Activated CD8-positive, alpha-beta memory T cell treated with anti-CD3 and anti-CD28 coated beads for 36 hours (primary cell): ENCODE measurements around the gene TAF3. TPM values are rescaled to one million over a fixed set of nuclear protein-coding genes. Genes with fewer than 3 reads are reported as not detected.

Experiments used
- CTCF ChIA-PET: fragments of 350-600 bp; sonication (Branson Sonifier 250); formaldehyde crosslinking; loops from one replicate; lab custom pipeline; 2021; ENCODE audit warnings: antibody characterized with exemption; lab: Charles Lee
- POLR2A ChIA-PET: fragments of 350-600 bp; sonication (Branson Sonifier 250); formaldehyde crosslinking; loops from one replicate; lab custom pipeline; 2021; ENCODE audit warnings: antibody characterized with exemption; lab: Charles Lee
- total RNA-seq, 2 experiments: library from RNA; stranded (reverse); gene quantifications; one replicate each; pipeline ENCODE4 v1.2.3, GENCODE V29; 2021

Gene TAF3
- total RNA-seq, 2 experiments from 2014 or later, result 19.4 to 20.3 TPM

DNA sequence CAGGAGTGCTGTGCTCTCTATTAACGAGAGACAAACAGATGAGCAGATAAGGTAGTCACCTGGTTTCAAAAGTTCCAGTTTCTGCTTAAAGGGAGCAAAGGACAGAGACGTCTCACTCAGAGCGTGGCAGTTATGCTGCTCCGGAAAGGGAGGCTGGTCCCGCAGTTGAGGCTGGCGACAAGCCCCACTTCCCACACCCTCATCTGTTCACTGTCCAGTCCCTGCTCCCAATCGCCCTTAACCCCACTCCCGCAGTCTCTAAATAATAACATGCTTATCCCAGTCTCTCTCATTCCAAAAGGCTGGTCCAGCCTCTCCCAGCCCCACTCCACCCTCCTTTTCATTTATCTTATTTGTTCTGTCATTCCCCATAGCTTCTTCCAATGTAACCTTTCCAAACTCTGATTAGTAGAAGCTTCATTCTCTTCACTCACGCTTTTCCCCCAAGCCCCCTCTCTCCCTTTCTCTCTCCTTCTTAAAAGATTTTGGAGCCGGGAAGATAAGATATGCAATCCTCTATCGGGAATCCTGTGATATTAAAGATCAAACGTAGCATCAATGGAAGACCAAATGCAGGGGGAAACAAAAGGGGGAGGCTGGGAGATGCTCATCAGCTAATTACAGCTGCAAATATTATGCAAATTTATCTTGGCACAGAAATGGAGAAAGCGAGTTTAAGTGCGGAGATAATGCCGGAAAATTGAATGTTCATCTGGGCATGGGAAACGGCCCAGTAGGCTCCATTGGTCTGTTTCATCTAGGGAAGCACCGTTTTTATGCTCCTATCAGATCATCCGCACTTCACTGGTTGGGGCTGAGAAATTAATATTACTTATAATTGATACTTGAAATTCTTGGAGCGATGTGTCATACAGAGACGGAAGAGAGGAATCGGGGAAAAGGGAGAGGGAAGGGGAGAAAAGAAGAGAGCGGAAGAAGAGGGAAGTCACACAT, 219.9 kb downstream of the TAF3 start:
- CTCF ChIA-PET, result interaction anchor here (1.1 kb wide), 1 partner anchor 10 kb away, joined by 4 read pairs; no protein-coding TSS in a partner anchor
- POLR2A ChIA-PET, result no interaction called here

DNA sequence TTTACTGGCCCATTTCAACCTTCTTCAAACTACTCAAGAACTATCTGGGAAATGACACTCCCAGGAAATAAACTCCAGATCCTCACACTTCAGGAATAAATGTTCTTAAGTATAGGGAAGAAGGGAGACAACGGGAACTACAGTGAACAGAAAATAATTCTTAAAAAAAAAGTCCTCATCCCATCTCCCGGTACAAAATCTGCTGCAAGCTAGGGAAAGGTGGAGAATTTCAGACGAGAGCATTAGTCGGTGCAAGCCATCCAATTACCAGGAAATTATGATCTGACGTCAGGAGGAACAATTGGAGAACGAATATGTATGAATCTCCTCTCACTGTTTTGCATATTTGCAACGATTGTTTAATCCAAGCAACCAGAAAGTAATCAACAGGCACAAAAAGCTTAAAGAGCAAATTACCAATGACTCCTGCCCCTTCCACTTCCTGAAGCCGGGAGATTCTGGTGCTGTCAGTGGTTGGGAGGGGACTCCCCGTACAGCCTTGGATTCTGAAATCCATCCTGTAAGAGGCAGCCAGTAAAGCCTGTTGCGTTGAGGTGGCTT, 221.1 kb downstream of the TAF3 start:
- ChIA-PET POLR2A (no interaction called here), CTCF (interaction anchor here (0.9 to 1.1 kb wide), 2 partner anchors 9 to 10 kb away, joined by 3 to 4 read pairs; no protein-coding TSS in a partner anchor)

DNA sequence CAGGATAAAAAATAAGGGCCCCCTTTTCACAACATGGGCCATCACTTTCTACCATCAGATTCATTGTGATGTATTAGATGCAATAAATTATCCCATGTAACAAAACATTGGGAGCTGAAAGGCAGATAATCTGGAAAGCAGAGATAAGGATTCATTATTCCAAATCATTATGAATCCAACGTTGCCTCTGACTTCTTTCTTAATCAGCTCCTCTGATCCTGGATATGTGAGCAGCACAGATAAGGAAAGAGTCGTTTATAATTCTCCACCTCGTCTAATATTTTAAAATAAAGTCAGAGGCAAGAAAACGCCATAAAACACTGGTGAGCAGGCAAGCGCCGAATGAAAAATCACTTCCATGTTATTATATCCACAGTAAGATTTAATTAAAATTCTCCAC, 222.3 kb downstream of the TAF3 start:
- ChIA-PET POLR2A (interaction anchor here (0.6 kb wide), 2 partner anchors 9 to 12 kb away, joined by 3 to 4 read pairs; no protein-coding TSS in a partner anchor), CTCF (interaction anchor here (0.9 kb wide), 1 partner anchor 8 kb away, joined by 3 read pairs; no protein-coding TSS in a partner anchor)

DNA sequence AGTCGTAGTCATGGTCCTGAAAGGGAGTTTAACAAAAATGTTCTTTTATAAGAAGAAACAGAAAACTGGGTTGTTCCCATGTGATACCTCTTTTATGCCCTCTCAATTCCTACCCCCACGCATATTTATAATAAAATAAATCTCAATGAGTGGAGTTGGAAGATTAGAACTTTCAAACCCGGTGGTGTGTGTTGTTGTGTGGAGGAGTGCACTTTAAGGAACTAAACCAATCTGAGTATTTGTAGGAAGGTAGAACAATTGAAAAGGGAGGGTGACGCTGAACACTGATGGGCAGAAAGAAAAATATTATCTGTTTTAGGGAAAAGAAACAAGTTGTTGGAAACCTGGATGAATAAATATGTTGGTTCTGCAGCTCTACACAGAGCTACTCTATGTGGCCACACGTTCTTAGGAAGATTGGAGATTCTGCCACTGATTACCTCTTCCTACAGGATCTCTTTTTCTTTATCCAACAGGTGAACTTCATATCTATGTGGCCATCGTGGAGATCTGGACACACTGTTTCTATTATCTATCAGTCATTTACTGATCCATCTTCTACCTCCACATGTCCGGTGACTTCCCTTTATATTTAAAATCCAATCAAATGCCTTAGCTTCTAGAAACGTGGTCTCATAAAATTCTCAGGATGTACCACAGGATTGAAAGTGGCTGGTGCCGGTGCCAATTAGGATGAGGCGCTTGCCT, 223.1 kb downstream of the TAF3 start:
- ChIA-PET CTCF (no interaction called here), POLR2A (no interaction called here)

DNA sequence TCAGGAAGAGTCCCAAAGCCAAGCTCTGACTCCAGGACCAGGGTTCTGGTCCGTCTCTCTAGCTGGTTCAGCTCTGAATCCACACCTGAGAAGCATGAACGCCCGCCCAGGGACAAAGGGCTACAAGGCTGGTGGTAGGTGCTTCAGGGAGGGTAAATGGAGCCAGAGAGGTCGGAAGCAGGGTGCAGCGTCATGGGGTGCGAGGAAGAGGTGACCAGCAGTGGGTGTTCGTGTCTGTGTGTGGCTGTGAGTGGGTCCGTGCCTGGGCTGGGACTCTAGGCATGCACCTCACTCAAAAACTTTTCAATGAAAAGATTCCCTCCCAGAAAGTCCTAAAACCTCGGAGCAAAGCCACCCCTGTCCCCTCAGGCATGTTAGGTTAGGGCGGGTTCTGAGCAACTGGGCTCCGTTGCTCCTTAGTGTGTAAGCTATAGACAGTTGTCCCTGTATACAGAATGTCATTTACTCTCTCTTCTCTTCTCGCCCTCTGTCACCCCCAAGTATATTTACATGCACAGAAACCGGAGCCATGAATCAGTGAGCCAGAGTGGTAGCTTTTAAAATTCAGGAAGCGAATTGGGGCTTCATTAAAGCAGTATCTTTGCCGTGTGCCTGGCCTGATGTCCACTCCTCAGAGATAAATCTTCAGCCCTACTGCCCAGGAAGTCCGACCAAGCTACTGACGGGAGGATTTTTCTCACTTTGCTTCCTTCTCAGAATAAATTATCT, 223.9 kb downstream of the TAF3 start:
- POLR2A ChIA-PET, result no interaction called here
- CTCF ChIA-PET, result interaction anchor here (0.9 kb wide), 1 partner anchor 10 kb away, joined by 3 read pairs; no protein-coding TSS in a partner anchor

DNA sequence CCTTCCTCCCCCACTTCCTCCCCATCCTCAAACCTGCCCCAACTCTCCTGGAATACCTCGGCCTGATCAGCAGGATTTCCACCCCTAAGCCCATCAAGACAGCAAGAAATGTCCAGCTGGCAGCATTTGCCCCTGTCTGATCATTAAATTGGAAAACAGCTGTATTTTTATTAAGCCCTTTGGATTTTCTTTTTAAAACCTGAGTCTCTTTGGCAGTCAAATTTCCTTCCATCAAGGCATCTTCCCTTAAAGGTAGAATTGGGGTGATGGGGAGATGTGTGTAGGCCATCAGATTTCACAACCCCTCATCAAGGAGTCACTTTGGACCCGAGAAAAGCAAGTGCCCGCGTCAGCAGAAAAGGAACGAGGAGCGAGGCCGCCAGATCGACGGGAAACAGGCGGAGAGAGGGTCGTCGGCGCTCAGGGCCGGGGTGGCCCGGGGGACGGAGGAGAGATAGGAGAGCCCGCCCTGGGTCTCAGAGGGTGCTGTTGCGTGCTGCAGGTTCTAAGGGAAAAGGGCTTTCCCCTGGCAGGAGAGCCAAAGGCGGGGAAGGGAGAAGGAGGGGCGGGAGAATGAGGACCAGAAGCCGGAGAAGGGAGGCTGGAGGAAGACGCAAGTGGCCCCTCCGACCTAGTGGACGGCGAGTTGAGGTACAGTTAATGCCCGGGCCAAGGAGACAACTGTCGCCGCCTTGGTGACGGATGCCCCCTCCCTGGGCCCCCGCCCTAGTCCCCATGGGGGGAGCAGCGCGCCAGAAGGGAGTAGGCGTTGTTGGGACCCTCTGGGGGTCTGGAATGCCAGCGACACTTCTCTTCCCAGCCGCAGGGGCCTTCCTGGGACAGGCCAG, 224.6 kb downstream of the TAF3 start:
- CTCF ChIA-PET, result interaction anchor here (0.9 kb wide), 1 partner anchor 9 kb away, joined by 3 read pairs; no protein-coding TSS in a partner anchor
- POLR2A ChIA-PET, result no interaction called here

DNA sequence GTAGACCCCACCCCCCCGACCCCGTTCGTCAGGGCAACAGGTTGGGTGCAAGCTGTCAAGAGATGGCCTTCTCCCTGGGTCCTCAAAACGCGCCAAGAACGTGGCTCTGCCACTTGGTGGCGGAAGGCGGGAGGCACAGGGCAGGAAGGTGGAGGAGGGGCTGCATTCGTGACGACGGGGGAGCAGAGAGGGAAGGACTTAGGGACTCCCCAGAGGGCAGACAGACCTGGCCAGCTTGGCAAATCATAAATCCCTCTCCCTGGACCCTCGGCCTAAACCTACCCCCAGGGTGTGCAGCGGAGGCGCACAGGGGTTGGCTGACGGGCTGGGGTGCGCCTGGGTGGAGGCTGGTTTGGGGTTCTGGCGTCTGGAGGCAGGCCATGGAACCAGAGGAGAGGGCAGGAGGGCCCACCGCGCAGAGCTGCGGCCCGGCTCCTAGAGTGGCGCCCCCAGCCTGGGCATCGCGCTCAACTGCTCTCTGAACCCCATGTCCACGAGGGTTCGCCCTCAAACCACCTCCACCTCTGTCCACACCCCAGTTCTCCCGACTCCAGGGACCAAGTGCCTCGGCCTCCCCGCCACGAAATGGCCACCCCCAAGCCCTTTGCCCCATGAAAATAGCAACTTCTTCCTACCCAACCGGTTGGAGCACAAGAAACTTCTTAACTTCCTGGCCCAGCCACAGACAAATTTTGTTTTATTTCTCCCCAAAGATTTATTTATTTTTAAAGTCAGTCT, 225.4 kb downstream of the TAF3 start:
- POLR2A ChIA-PET, result no interaction called here

DNA sequence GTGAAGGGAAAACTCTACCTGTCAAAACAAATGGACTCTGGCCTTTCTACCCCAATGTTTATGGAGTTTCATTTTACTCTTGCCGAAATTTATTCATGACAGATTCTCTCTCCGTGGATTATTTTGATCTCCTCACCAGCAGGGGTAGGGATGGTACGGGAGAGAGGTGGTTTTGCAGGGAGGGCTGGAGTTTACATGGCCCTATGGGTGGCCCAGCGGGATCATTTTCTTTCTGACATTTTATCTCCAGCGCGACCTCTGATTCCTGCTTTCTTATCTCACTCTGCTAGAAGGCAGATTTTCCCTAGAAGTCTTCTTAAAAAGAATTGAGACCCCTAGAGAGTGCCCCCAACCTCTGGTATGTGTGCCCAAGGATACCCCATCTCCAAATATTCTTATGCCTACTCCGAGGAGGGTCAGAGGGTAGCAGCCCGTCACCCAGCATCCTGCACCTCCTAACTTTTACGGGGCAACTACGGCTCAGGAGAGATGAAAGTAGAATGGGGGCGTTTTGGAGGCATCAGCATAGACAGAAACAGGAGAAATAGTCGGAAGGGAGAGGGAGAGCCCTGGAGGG, 226.1 kb downstream of the TAF3 start:
- ChIA-PET CTCF (no interaction called here), POLR2A (no interaction called here)

More for the DNA sequence above, 225.4 kb downstream of the TAF3 start:
- CTCF ChIA-PET, result no interaction called here

DNA sequence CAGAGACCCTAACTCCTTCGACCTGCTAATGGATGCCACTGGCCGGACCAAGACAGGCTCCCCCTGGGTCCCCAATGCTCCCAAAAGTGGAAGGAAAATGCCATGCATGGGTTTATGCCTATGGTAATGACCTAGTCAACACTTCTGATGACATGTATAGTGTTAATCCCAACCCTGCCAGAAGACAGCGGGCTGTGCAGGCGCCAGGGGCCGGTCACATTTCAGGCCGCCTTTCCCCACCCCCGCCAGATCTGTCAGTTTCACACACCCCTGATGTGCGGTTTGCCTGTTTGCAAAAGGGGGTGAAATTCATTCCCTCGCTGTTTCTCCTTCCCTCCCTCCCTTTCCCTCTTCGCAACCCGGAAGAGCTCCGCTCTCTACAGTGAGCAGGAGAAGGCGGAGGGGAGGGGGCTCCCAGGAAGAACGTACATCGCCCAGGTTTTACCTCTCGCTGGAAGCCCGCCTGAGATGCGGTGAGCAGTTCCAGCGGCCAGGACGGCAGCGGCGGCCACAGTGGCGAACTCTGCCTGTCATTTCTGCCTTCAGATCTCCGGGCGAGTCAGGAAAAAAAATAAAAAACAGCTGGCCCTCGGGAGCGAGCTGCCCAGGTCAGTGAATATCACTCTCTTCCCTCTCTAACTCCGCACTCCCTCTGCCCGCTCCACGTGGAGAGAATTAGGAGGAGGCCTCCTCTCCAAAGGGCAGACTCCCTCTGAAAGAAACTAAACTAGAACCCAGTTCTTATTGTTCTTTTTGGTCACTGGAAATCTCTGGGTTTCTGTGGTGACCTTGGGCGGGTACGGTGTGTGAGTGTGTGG, 226.8 kb downstream of the TAF3 start:
- POLR2A ChIA-PET, result no interaction called here
- CTCF ChIA-PET, result no interaction called here

DNA sequence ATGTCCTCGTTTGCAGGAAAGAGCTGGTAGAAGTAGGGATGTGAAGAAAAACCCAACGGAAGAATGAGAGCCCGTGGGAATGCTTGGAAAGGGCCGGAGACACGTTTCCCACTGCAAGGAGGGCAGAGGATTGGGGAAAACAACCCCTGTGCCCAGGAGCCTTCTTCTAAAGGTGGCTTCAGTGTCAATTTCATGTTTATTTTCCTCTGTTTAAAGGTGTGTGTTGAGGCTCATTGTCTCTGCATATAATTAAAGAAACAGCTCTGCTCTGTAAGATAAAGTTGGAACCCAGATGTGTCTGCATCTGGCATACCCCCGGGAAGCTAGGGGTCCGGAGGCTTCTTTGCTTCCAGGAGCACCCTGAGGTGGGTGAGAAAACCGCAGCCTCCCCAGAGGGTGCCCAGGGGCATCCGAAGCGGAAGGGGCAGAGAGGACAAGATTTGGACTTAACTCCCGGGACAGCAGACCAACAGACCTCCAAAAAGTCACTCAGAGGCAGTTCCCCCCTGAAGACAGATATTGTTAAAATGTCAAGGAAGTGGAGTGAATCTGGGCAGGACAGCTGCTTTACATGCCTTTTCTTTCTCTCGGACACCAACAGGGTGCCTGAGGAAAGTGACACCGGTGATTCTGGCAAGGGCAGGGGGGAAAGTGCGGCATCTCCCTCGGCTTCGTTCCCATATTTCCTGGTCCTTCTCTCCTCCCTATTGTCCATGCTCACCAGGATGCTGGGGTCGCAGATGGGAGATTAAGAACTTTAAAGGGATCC, 227.6 kb downstream of the TAF3 start:
- ChIA-PET POLR2A (no interaction called here), CTCF (interaction anchor here (0.5 kb wide), 1 partner anchor 189 kb away, joined by 3 read pairs; no protein-coding TSS in a partner anchor)

DNA sequence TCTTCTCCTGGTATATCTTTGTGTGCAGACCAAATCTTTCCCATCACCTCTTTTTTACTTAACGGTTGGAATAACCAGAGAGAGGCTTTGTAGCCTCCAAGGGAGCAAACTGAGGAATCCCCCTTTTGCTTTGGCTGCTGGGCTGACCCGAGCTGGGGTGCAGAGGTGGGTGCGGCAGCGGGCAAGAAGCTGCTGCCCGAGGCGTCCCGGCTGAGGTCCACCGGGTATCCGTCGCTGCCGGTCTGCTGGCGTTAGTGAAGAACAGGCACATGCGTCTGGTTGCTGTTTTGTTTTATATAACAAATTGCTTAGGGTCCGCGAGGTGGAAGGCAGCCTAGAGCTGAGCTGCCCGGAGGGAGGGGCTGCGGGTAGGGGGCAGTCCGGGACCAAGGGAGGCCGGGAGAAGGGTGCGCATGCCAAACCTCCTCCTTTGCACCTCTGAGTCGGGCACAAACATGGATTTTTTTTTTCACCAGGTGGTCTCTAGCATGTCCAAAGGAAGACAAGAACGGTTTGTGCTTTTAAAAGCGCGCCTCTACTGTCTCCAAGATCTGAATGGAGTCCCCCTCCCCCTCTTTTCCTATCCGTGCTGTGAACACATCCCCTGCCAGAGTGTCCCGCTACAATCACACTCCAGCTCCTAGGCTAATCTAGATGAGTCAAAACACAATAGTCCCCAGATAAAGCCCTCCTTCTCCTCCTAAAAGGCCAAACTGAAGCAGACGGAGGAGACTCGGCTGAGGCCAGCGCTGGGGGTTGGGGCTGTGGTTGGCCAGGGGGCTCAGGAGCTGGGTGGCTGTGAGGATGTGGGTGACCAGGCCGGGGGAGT, 229.4 kb downstream of the TAF3 start:
- ChIA-PET POLR2A (no interaction called here), CTCF (interaction anchor here (0.6 to 1.0 kb wide), 2 partner anchors 9 to 104 kb away, joined by 3 to 4 read pairs; no protein-coding TSS in a partner anchor)

DNA sequence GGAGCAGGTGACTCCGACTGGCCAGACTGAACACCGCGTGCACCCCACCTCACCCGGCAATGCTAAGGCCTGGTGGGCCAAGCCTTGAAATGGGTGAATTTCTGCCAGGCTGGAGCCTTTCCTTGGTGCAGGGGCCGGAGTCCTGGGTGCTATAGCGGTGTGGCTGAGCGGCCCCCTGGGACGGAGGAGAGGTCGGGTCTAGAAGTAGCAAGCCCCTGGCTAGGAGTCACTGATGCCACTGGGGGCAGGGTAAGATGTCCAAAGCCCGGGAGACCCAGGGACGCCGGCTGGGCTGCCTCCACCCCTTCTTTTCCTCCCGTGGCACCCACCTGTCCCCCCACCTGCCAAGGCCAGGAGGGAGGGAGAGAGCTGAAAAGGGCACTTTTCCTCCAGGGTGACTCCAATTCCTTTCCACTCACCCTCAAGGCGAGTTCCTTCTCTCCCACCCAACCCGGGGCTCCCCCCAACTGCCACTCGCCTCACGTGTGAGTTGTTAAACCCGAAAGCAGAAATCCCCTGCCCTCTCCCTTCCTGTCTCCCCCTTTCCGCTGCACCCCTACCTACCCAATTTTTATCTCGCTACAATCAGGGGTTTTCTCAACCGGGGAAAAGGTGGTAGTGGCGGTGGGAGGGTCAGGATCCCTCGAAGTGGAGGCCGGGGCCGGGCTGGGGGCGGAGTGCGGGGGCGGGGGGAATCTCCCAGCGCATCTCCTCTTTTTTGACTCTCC, 230.1 kb downstream of the TAF3 start:
- ChIA-PET CTCF (interaction anchor here (1.0 to 1.7 kb wide), 3 partner anchors 8 to 18 kb away, joined by 3 to 4 read pairs (median 4); no protein-coding TSS in a partner anchor), POLR2A (no interaction called here)

DNA sequence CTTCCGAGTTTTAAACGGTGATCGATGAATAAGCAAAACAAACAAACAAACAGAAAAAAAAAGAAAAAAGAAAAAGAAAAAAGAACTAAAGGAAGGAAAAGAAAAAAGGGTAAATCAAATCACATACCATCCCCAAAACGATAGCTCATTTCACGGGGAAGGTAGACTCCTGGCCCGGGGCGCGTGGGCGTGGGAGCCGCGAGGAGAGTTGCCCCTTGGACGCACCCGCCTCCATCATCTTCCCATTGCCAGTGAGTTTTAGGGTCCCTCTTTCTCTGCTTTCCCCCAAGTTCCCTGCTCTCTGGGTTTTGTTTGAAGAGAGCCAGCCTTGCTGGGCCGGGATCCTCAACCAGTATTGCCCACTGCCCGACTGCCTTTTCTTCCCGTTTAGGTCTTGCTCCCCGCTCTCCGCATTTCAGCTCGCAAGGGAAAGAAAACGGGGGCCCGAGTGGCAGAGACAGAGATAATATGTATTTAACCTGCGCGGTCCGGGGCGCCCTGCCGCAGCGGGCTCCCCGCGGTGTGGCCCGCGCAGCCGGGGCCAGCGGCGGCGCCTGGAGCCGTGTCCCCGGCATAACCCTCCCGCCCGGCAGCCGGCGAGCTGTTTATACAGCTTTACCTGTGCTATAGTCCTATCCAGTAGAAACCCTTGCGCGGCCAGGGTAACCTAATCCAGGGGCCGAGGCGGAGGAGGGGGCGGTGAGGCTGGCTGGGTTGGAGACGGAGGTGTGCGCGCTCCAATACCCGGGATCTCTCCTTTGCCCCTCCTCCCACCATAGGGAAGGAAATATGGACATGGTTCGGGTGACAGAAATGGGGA, 230.9 kb downstream of the TAF3 start:
- ChIA-PET POLR2A (interaction anchor here (0.6 kb wide), 1 partner anchor 9 kb away, joined by 3 read pairs; no protein-coding TSS in a partner anchor), CTCF (interaction anchor here (1.0 to 1.7 kb wide), 4 partner anchors 9 to 287 kb away, joined by 3 to 4 read pairs (median 4); no protein-coding TSS in a partner anchor)
